Skin epidermis (tissue), 12 donors: ENCODE data around the gene MFAP5.

ENCODE experiments used
- H3K27ac ChIP-seq, 21 experiments: fragments of 200-600 bp; sonication (generic) in 11 of 21; one replicate each; pipeline ENCODE4 v1.5.0; 2020; ENCODE audit warnings: mild to moderate bottlenecking in 3 of 21, inconsistent platforms in 2 of 21, moderate library complexity in 2 of 21
- H3K4me3 ChIP-seq, 7 experiments: fragments of 200-600 bp; sonication (generic) in 2 of 7; one replicate each; pipeline ENCODE4 v1.5.0; 2020; ENCODE audit warnings: inconsistent platforms in 2 of 7, mild to moderate bottlenecking in 2 of 7, moderate library complexity in 1 of 7

The MFAP5 gene

GRCh38 chr12:8662593-8662992, at the start of gene MFAP5:
TSS of gene MFAP5 (minus strand) at chr12:8662826. CDS start at chr12:8662104, 722 bp downstream.
- H3K27ac ChIP-seq = peak within 1 kb of the TSS in 11 of 21 experiments; percentile 12 to 83 (median 58)
- H3K4me3 ChIP-seq = peak within 1 kb of the TSS in 1 of 7 experiments; percentile 15

- Histone ChIP-seq H3K4me3 (peak overlapping the region in 2 of 7 experiments; percentile 7 to 17), H3K27ac (peak overlapping the region in 9 of 21 experiments; percentile 8 to 66 (median 45))
Measured at GRCh38 chr12:8709124-8709830, 46.7 kb upstream of the MFAP5 start.

- no peak overlapping the region for H3K27ac ChIP-seq
- no peak overlapping the region for H3K4me3 ChIP-seq
Measured at GRCh38 chr12:8702159-8702558, 39.5 kb upstream of the MFAP5 start.

GRCh38 chr12:8701046-8701660, 38.5 kb upstream of the MFAP5 start:
- Histone ChIP-seq H3K27ac (peak overlapping the region in 1 of 21 experiments; percentile 68), H3K4me3 (no peak overlapping the region)

GRCh38 chr12:8699714-8700113, 37.1 kb upstream of the MFAP5 start:
- H3K27ac ChIP-seq = peak overlapping the region in 3 of 21 experiments; percentile 9 to 68 (median 43)
- H3K4me3 ChIP-seq = no peak overlapping the region

GRCh38 chr12:8698879-8699278, 36.3 kb upstream of the MFAP5 start:
- peak overlapping the region; percentile 60 to 99 (median 89) for H3K4me3 ChIP-seq
- peak overlapping the region in 3 of 21 experiments; percentile 86 to 95 (median 94) for H3K27ac ChIP-seq

- Histone ChIP-seq H3K4me3 (peak overlapping the region; percentile 60 to 99 (median 89)), H3K27ac (peak overlapping the region; percentile 41 to 95 (median 86))
Measured at GRCh38 chr12:8698132-8698851, 35.7 kb upstream of the MFAP5 start.

- H3K4me3 ChIP-seq = peak within 1 kb of the TSS; percentile 60 to 99 (median 89)
- peak within 1 kb of the TSS; percentile 48 to 95 (median 86) for H3K27ac ChIP-seq
Measured at GRCh38 chr12:8697476-8698131, 35.0 kb upstream of the MFAP5 start, which contains the start of gene RIMKLB. TSS of gene RIMKLB (plus strand) at chr12:8697991. CDS start at chr12:8713867, 15,876 bp downstream.

- Histone ChIP-seq H3K4me3 (peak overlapping the region; percentile 60 to 99 (median 89)), H3K27ac (peak overlapping the region; percentile 17 to 95 (median 81))
Measured at GRCh38 chr12:8697120-8697475, 34.5 kb upstream of the MFAP5 start.

GRCh38 chr12:8696442-8697090, 33.9 kb upstream of the MFAP5 start:
- H3K4me3 ChIP-seq = peak overlapping the region in 6 of 7 experiments; percentile 60 to 99 (median 84)
- H3K27ac ChIP-seq = peak overlapping the region in 16 of 21 experiments; percentile 17 to 95 (median 84)

- H3K4me3 ChIP-seq = no peak overlapping the region
- no peak overlapping the region for H3K27ac ChIP-seq
Measured at GRCh38 chr12:8695116-8695515, 32.5 kb upstream of the MFAP5 start.

GRCh38 chr12:8692573-8692972, 29.9 kb upstream of the MFAP5 start:
- H3K4me3 ChIP-seq = no peak overlapping the region

GRCh38 chr12:8689681-8690080, 27.1 kb upstream of the MFAP5 start:
- no peak overlapping the region for H3K4me3 ChIP-seq
- H3K27ac ChIP-seq = no peak overlapping the region

More at GRCh38 chr12:8692573-8692972, 29.9 kb upstream of the MFAP5 start:
- peak overlapping the region in 2 of 21 experiments; percentile 12 to 14 for H3K27ac ChIP-seq

GRCh38 chr12:8687846-8688601, 25.4 kb upstream of the MFAP5 start:
- H3K4me3 ChIP-seq = no peak overlapping the region
- no peak overlapping the region for H3K27ac ChIP-seq

- Histone ChIP-seq H3K27ac (no peak overlapping the region), H3K4me3 (no peak overlapping the region)
Measured at GRCh38 chr12:8685051-8685450, 22.4 kb upstream of the MFAP5 start.

GRCh38 chr12:8681129-8681884, 18.7 kb upstream of the MFAP5 start:
- peak overlapping the region in 3 of 21 experiments; percentile 13 to 54 (median 38) for H3K27ac ChIP-seq
- H3K4me3 ChIP-seq = no peak overlapping the region

GRCh38 chr12:8680533-8680932, 17.9 kb upstream of the MFAP5 start:
- peak overlapping the region in 3 of 21 experiments; percentile 7 to 54 (median 13) for H3K27ac ChIP-seq
- no peak overlapping the region for H3K4me3 ChIP-seq

GRCh38 chr12:8678661-8679111, 16.1 kb upstream of the MFAP5 start:
- Histone ChIP-seq H3K27ac (no peak overlapping the region), H3K4me3 (no peak overlapping the region)
